H9 (cell line): Measurements from ENCODE around the gene LRRC71. TPM values are rescaled to one million over a fixed set of nuclear protein-coding genes. Genes with fewer than 3 reads are reported as not detected.

Experiments
- DNase-seq: peaks from one replicate; pipeline ENCODE4 v3.0.0-alpha.2; 2017
- H2AFZ ChIP-seq: one replicate; pipeline ENCODE4 v1.6.1; 2013; ENCODE audit warnings: mild to moderate bottlenecking, low read length, control low read depth, moderate library complexity
- H2AK5ac ChIP-seq: 2 replicates; pipeline ENCODE4 v1.6.1; 2013; ENCODE audit warnings: low read length, control low read depth, mixed read lengths; ENCODE audit not compliant: insufficient read length
- H2BK120ac ChIP-seq: one replicate; pipeline ENCODE4 v1.6.1; 2013; ENCODE audit warnings: low read depth, mild to moderate bottlenecking, low read length, control low read depth, inconsistent platforms; ENCODE audit not compliant: poor library complexity, severe bottlenecking
- H2BK12ac ChIP-seq: 2 replicates; pipeline ENCODE4 v1.6.1; 2013; ENCODE audit warnings: low read length, control low read depth, mixed read lengths, low read depth; ENCODE audit not compliant: insufficient read length
- H2BK15ac ChIP-seq: 2 replicates; pipeline ENCODE4 v1.6.1; 2013; ENCODE audit warnings: low read depth, low read length, control low read depth
- H2BK20ac ChIP-seq: one replicate; pipeline ENCODE4 v1.6.1; 2013; ENCODE audit warnings: low read depth, mild to moderate bottlenecking, low read length, control low read depth, inconsistent platforms; ENCODE audit not compliant: poor library complexity, severe bottlenecking
- H2BK5ac ChIP-seq: 2 replicates; pipeline ENCODE4 v1.6.1; 2013; ENCODE audit warnings: low read length, control low read depth, mixed read lengths; ENCODE audit not compliant: insufficient read length
- H3K14ac ChIP-seq: 2 replicates; pipeline ENCODE4 v1.6.1; 2013; ENCODE audit warnings: low read length, control low read depth; ENCODE audit not compliant: insufficient read depth
- H3K18ac ChIP-seq: 2 replicates; pipeline ENCODE4 v1.6.1; 2013; ENCODE audit warnings: low read depth, mild to moderate bottlenecking, mixed read lengths, low read length, control low read depth; ENCODE audit not compliant: insufficient read length
- H3K23ac ChIP-seq: 2 replicates; pipeline ENCODE4 v1.6.1; 2013; ENCODE audit warnings: low read length, control low read depth, mixed read lengths, low read depth; ENCODE audit not compliant: insufficient read length
- H3K23me2 ChIP-seq: 2 replicates; pipeline ENCODE4 v1.6.1; 2013; ENCODE audit warnings: low read depth, mild to moderate bottlenecking, mixed read lengths, low read length, control low read depth; ENCODE audit not compliant: insufficient read length, poor library complexity, severe bottlenecking
- H3K27ac ChIP-seq: 2 replicates; pipeline ENCODE4 v1.5.1; 2013; ENCODE audit warnings: low read length, control low read depth, mixed read lengths, low read depth; ENCODE audit not compliant: insufficient read length
- H3K27me3 ChIP-seq: 2 replicates; pipeline ENCODE4 v1.6.1; 2013; ENCODE audit warnings: low read length, control low read depth, inconsistent platforms; ENCODE audit not compliant: insufficient read depth
- H3K4ac ChIP-seq: 2 replicates; pipeline ENCODE4 v1.6.1; 2013; ENCODE audit warnings: low read depth, mild to moderate bottlenecking, control low read depth, inconsistent platforms, low read length, moderate library complexity
- H3K4me1 ChIP-seq: 2 replicates; pipeline ENCODE4 v1.6.1; 2013; ENCODE audit warnings: low read length, control low read depth, inconsistent platforms; ENCODE audit not compliant: insufficient read depth
- H3K4me2 ChIP-seq: 2 replicates; pipeline ENCODE4 v1.6.1; 2013; ENCODE audit warnings: low read length, control low read depth, mixed read lengths; ENCODE audit not compliant: insufficient read length, insufficient read depth
- H3K56ac ChIP-seq: 2 replicates; pipeline ENCODE4 v1.6.1; 2013; ENCODE audit warnings: low read depth, mild to moderate bottlenecking, mixed read lengths, low read length, control low read depth; ENCODE audit not compliant: insufficient read length
- H3K79me1 ChIP-seq: 2 replicates; pipeline ENCODE4 v1.6.1; 2013; ENCODE audit warnings: low read depth, mild to moderate bottlenecking, moderate library complexity, low read length, control low read depth, inconsistent platforms; ENCODE audit not compliant: insufficient read depth, poor library complexity, severe bottlenecking
- H3K79me2 ChIP-seq: 2 replicates; pipeline ENCODE4 v1.6.1; 2013; ENCODE audit warnings: low read length, control low read depth, inconsistent platforms; ENCODE audit not compliant: insufficient read depth
- H3K9ac ChIP-seq: 2 replicates; pipeline ENCODE4 v1.6.1; 2013; ENCODE audit warnings: low read length, control low read depth, mixed read lengths; ENCODE audit not compliant: insufficient read length; ENCODE audit errors: extremely low read depth
- H3K9me3 ChIP-seq: one replicate; pipeline ENCODE4 v1.6.1; 2013; ENCODE audit warnings: low read depth, low read length, inconsistent platforms; ENCODE audit not compliant: control insufficient read depth
- H3T11ph ChIP-seq: one replicate; pipeline ENCODE4 v1.6.1; 2013; ENCODE audit warnings: mild to moderate bottlenecking, low read length, control low read depth, inconsistent platforms
- H4K20me1 ChIP-seq: one replicate; pipeline ENCODE4 v1.6.1; 2013; ENCODE audit not compliant: control insufficient read depth, insufficient read length, insufficient read depth
- H4K5ac ChIP-seq: 2 replicates; pipeline ENCODE4 v1.6.1; 2013; ENCODE audit warnings: low read depth, mild to moderate bottlenecking, mixed read lengths, low read length, control low read depth; ENCODE audit not compliant: insufficient read length
- H4K8ac ChIP-seq: replicated peaks from 2 replicates; pipeline ENCODE4 v1.6.1; 2013; ENCODE audit warnings: low read length, control low read depth, mixed read lengths, low read depth; ENCODE audit not compliant: insufficient read length
- H4K91ac ChIP-seq: 2 replicates; pipeline ENCODE4 v1.6.1; 2013; ENCODE audit warnings: low read depth, mild to moderate bottlenecking, moderate library complexity, mixed read lengths, low read length, control low read depth; ENCODE audit not compliant: insufficient read length
- H3K27ac Mint-ChIP-seq, 3 experiments: 2 replicates in 2 of 3; 3 replicates in 1 of 3; pipeline ENCODE4 v1.8.0; 2020 to 2021; ENCODE audit warnings: mixed read lengths in 3 of 3, mild to moderate bottlenecking in 1 of 3, moderate library complexity in 1 of 3
- H3K27me3 Mint-ChIP-seq: 2 replicates; pipeline ENCODE4 v1.8.0; 2021; ENCODE audit warnings: low read depth, mild to moderate bottlenecking, moderate library complexity, mixed read lengths
- H3K36me3 Mint-ChIP-seq, 3 experiments: 2 replicates in 2 of 3; 3 replicates in 1 of 3; pipeline ENCODE4 v1.8.0; 2020 to 2021; ENCODE audit warnings: low read depth in 3 of 3, mixed read lengths in 3 of 3; ENCODE audit not compliant: insufficient read depth in 1 of 3
- H3K4me1 Mint-ChIP-seq, 2 experiments: 2 replicates each; pipeline ENCODE4 v1.8.0; 2020; ENCODE audit warnings: mixed read lengths in 2 of 2
- H3K4me3 Mint-ChIP-seq, 2 experiments: 2 replicates in 1 of 2; 3 replicates in 1 of 2; pipeline ENCODE4 v1.8.0; 2020 to 2021; ENCODE audit warnings: mild to moderate bottlenecking in 2 of 2, mixed read lengths in 2 of 2, moderate library complexity in 1 of 2
- H3K9me3 Mint-ChIP-seq, 2 experiments: 2 replicates in 1 of 2; 3 replicates in 1 of 2; pipeline ENCODE4 v1.8.0; 2020; ENCODE audit warnings: mild to moderate bottlenecking in 2 of 2, mixed read lengths in 2 of 2, moderate library complexity in 1 of 2
- CTCF ChIP-seq: fragments of 200-600 bp; sonication (generic); conservative IDR thresholded peaks from 3 replicates; pipeline ENCODE4 v1.8.0; 2021; ENCODE audit warnings: antibody characterized with exemption, mild to moderate bottlenecking
- WGBS: extraction: QIAGEN DNeasy Blood & Tissue Kit; methylation state at CpG from one replicate; pipeline ENCODE4 v1.1.7; 2013; ENCODE audit warnings: missing lambda C conversion rate, low lambda C conversion rate, mixed read lengths; ENCODE audit not compliant: insufficient read length; ENCODE audit errors: extremely low coverage; 5-methylcytosine and 5-hydroxymethylcytosine counted together
- total RNA-seq: library from RNA; stranded (reverse); gene quantifications from 2 replicates; pipeline ENCODE4 v1.2.1, GENCODE V29; 2021

LRRC71 gene
- total RNA-seq, 1 experiment from 2014 or later: not detected

DNA sequence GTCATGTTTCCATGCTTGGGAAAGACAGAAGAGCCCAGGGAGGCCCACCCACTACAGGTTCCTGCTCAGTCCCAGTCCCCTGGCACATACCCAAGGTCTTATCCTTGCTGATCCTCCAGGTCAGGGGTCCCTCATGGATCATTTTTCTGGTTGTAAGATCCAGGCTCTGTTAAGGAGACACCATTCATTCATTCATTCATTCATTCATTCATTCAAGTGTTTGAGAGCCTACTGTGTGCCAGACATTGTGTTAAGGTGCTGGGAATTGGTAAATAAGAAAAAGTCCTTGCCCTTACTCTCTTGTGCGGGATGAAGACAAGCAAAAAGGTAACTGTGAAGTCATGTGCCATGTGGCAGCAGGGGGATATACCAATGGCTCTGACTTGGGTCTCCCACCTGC, 23.8 kb downstream of the LRRC71 start:
- no peaks in the 10 kb centered on the region for H3K9me3 Mint-ChIP-seq
- Histone ChIP-seq H4K8ac (no peak overlapping the region), H3K23ac (no peak overlapping the region), H2AK5ac (no peak overlapping the region), H3K4me2 (no peak overlapping the region), H2BK120ac (no peak overlapping the region), H3K27me3 (no peaks in the 10 kb centered on the region), H4K20me1 (no peaks in the 10 kb centered on the region), H3K9me3 (no peaks in the 10 kb centered on the region), H3K4ac (no peak overlapping the region), H3T11ph (no peak overlapping the region), H3K27ac (no peak overlapping the region), H4K91ac (no peak overlapping the region), H3K14ac (no peak overlapping the region), H3K9ac (no peak overlapping the region), H3K18ac (no peak overlapping the region), H3K23me2 (no peaks in the 10 kb centered on the region), H3K4me1 (no peaks in the 10 kb centered on the region), H4K5ac (no peak overlapping the region), H2BK12ac (no peak overlapping the region), H3K56ac (no peak overlapping the region), H3K79me2 (no peaks in the 10 kb centered on the region), H3K79me1 (no peaks in the 10 kb centered on the region), H2BK20ac (no peak overlapping the region), H2BK5ac (no peak overlapping the region), H2AFZ (no peak overlapping the region), H2BK15ac (no peak overlapping the region)
- H3K4me1 Mint-ChIP-seq: no peaks in the 10 kb centered on the region; a peak in 2 of 4 replicates
- H3K27ac Mint-ChIP-seq: no peak overlapping the region
- no peak overlapping the region for H3K4me3 Mint-ChIP-seq
- TF ChIP-seq CTCF: no peak
- H3K36me3 Mint-ChIP-seq: peaks cover 54 to 97% (median 91%) of the 10 kb centered on the region in 3 experiments
- DNase-seq: no peak
- no CpG with 5 or more reads among the region's 1 CpG for WGBS
- H3K27me3 Mint-ChIP-seq: no peaks in the 10 kb centered on the region; the same call in none of the 2 replicates
